Measurements from ENCODE around the gene PEX5.
A peak's percentile ranks its signal among the peaks of the same experiment; 100 is the strongest.

Gene PEX5

DNA sequence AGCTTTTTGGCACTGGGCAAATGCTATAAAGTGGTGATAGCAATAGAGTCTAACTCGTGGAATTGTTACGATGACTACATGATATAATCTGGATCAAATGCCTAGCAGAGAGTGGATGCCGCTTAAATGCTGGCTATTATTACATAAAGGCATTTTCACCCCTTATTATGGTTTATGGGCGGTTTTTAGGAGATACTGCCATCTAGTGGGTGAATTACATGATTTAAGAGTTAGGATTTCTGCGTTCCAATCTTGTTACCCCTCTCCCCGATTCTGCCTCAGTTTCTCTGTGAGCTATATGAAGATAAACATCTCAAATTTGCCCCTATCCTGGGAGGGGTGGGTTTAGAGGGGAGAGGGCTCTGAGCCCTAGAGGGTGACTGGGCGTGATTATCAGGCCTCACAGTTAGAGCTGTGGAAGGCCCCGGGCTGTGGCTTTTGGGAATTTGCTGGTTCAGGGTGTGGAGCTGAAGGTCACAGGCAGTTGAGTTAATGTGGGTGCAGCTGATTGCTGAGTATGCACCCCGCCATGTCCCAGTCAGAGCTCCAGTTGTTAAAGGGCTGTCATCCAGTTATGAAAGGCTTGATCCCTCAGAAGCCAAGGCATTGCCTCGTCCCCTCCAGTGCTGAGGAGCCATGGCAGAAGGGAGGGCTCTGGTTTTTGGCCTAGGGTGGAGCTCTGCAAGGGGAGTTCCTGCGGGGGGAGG, 44.9 kb upstream of the PEX5 start:
- TF ChIP-seq ZNF701 (tag by site-specific recombination; IDR thresholded peaks at IDR 0.05) = no peak
- TF ChIP-seq, protein P1, sequence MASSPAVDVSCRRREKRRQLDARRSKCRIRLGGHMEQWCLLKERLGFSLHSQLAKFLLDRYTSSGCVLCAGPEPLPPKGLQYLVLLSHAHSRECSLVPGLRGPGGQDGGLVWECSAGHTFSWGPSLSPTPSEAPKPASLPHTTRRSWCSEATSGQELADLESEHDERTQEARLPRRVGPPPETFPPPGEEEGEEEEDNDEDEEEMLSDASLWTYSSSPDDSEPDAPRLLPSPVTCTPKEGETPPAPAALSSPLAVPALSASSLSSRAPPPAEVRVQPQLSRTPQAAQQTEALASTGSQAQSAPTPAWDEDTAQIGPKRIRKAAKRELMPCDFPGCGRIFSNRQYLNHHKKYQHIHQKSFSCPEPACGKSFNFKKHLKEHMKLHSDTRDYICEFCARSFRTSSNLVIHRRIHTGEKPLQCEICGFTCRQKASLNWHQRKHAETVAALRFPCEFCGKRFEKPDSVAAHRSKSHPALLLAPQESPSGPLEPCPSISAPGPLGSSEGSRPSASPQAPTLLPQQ (tag by site-specific recombination; IDR thresholded peaks at IDR 0.05) = no peak
- peak; percentile 61 for TF ChIP-seq ZNF654 (tag by site-specific recombination; IDR thresholded peaks at IDR 0.05; ENCODE audit: low read depth)
- H3K4me1 ChIP-seq (ENCODE audit: control insufficient read depth, insufficient read depth, low read length) = no peaks in the 10 kb centered on the region
- POLR2A ChIA-PET = no interaction called here
- CTCF ChIA-PET = interaction anchor here (0.5 to 3.5 kb wide), 28 partner anchors 9 to 717 kb away, joined by 3 to 43 read pairs (median 4); partner anchors contain the start of genes C12orf57, C1RL, PEX5 and RNU7-1
- H3K36me3 ChIP-seq (ENCODE audit: control insufficient read depth in 2 of 2, insufficient read depth in 1 of 2, low read length in 2 of 2) = peaks cover 3 to 68% of the 10 kb centered on the region in 2 experiments; a peak in 2 of 3 replicates
- H3K27ac ChIP-seq (ENCODE audit: extremely low read depth, low read depth, low read length) = no peak overlapping the region
- H3K9me3 ChIP-seq (ENCODE audit: control insufficient read depth, insufficient read depth, low read depth, low read length) = no peaks in the 10 kb centered on the region
- H3K4me3 ChIP-seq (ENCODE audit: low read depth, low read length) = no peak overlapping the region

DNA sequence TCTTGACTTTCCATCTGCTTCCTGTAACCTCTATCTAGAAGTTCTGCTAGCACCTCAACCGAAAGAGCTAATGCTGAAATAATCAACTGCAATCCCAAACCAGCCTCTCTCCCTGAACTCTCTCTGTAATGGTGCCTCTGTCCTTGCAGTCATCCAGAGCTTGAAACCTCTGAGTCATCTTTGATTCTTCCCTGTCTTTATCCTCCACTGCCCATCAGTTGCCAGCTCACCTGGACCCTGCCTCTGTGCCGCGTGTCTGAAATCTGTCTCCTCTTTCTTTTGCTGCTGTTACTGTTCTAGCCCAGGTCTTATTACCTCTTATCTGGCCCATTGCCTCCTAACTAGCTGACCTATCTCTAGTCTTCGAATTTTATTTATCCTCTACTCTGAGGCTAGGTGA, 43.8 kb upstream of the PEX5 start:
- H3K4me1 ChIP-seq (ENCODE audit: control insufficient read depth, insufficient read depth, low read length) = no peaks in the 10 kb centered on the region

DNA sequence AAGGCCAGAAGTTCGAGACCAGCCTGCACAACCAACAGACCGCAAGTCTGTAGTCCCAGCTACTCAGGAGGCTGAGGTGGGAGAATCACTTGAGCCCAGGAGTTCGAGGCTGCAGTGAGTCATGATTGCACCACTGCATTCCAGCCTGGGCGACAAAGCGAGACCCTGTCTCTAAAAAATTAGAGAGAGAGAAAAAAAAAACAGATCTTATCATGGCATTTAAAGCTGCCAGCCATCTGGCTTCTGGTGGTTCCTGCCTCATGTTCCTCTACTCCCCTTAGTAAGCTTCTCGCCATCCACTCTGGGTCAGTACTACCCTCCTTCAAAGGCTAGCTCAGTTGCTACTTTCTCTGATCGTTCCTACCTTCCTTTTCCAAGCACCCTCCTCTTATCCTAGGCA, 43.3 kb upstream of the PEX5 start:
- Histone ChIP-seq H3K27ac (ENCODE audit: extremely low read depth, low read depth, low read length) (no peak overlapping the region), H3K9me3 (ENCODE audit: control insufficient read depth, insufficient read depth, low read depth, low read length) (no peaks in the 10 kb centered on the region), H3K36me3 (ENCODE audit: control insufficient read depth in 2 of 2, insufficient read depth in 1 of 2, low read length in 2 of 2) (peaks cover 3 to 75% of the 10 kb centered on the region in 2 experiments), H3K4me3 (ENCODE audit: low read depth, low read length) (no peak overlapping the region), H3K4me1 (ENCODE audit: control insufficient read depth, insufficient read depth, low read length) (no peaks in the 10 kb centered on the region)
- CTCF ChIA-PET = interaction anchor here (0.6 to 3.5 kb wide), 7 partner anchors 8 to 618 kb away, joined by 3 to 43 read pairs (median 19); partner anchors contain the start of genes C1RL and PEX5
- TF ChIP-seq SP2 (tag by site-specific recombination; IDR thresholded peaks at IDR 0.05) (no peak), ZNF155 (tag by site-specific recombination; IDR thresholded peaks at IDR 0.05) (no peak), ZNF311 (tag by site-specific recombination; IDR thresholded peaks at IDR 0.05; ENCODE audit: borderline replicate concordance) (no peak), ZNF211 (tag by site-specific recombination; IDR thresholded peaks at IDR 0.05; ENCODE audit: low read depth) (no peak), ZNF555 (tag by site-specific recombination; conservative IDR thresholded peaks at IDR 0.05) (no peak), ZNF768 (tag by site-specific recombination; IDR thresholded peaks at IDR 0.05) (no peak), REPIN1 (tag by site-specific recombination; IDR thresholded peaks at IDR 0.05; ENCODE audit: low read depth) (no peak), ZNF747 (tag by site-specific recombination; IDR thresholded peaks at IDR 0.05) (no peak)
- TF ChIP-seq, protein P2, sequence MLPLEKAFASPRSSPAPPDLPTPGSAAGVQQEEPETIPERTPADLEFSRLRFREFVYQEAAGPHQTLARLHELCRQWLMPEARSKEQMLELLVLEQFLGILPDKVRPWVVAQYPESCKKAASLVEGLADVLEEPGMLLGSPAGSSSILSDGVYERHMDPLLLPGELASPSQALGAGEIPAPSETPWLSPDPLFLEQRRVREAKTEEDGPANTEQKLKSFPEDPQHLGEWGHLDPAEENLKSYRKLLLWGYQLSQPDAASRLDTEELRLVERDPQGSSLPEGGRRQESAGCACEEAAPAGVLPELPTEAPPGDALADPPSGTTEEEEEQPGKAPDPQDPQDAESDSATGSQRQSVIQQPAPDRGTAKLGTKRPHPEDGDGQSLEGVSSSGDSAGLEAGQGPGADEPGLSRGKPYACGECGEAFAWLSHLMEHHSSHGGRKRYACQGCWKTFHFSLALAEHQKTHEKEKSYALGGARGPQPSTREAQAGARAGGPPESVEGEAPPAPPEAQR (tag by site-specific recombination; IDR thresholded peaks at IDR 0.05) = no peak
- POLR2A ChIA-PET = no interaction called here

More for the DNA sequence above, 43.8 kb upstream of the PEX5 start:
- no peak overlapping the region for H3K4me3 ChIP-seq (ENCODE audit: low read depth, low read length)
- ChIA-PET POLR2A (no interaction called here), CTCF (interaction anchor here (0.6 to 3.5 kb wide), 9 partner anchors 9 to 660 kb away, joined by 3 to 43 read pairs (median 8); partner anchors contain the start of genes C1RL and PEX5)
- TF ChIP-seq HOXA7 (CRISPR knock-in tag; IDR thresholded peaks at IDR 0.05; ENCODE audit: borderline replicate concordance) (no peak), TRIM28 (IDR thresholded peaks at IDR 0.05; ENCODE audit: borderline replicate concordance, low read length) (no peak), ZNF561 (tag by site-specific recombination; IDR thresholded peaks at IDR 0.05; ENCODE audit: borderline replicate concordance) (no peak), ZNF785 (tag by site-specific recombination; IDR thresholded peaks at IDR 0.05) (no peak), MYNN (tag by site-specific recombination; IDR thresholded peaks at IDR 0.05; ENCODE audit: borderline replicate concordance) (no peak), ZNF585B (tag by site-specific recombination; IDR thresholded peaks at IDR 0.05) (no peak), ZNF341 (tag by site-specific recombination; IDR thresholded peaks at IDR 0.05; ENCODE audit: low read depth) (no peak), ZNF121 (tag by site-specific recombination; IDR thresholded peaks at IDR 0.05) (no peak), KLF8 (tag by site-specific recombination; IDR thresholded peaks at IDR 0.05) (no peak)
- TF ChIP-seq, protein P3, sequence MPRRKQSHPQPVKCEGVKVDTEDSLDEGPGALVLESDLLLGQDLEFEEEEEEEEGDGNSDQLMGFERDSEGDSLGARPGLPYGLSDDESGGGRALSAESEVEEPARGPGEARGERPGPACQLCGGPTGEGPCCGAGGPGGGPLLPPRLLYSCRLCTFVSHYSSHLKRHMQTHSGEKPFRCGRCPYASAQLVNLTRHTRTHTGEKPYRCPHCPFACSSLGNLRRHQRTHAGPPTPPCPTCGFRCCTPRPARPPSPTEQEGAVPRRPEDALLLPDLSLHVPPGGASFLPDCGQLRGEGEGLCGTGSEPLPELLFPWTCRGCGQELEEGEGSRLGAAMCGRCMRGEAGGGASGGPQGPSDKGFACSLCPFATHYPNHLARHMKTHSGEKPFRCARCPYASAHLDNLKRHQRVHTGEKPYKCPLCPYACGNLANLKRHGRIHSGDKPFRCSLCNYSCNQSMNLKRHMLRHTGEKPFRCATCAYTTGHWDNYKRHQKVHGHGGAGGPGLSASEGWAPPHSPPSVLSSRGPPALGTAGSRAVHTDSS (tag by site-specific recombination; IDR thresholded peaks at IDR 0.05) = no peak
- TF ChIP-seq, protein P4, sequence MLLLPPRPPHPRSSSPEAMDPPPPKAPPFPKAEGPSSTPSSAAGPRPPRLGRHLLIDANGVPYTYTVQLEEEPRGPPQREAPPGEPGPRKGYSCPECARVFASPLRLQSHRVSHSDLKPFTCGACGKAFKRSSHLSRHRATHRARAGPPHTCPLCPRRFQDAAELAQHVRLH (tag by site-specific recombination; IDR thresholded peaks at IDR 0.05) = no peak
- H3K36me3 ChIP-seq (ENCODE audit: control insufficient read depth in 2 of 2, insufficient read depth in 1 of 2, low read length in 2 of 2) = peaks cover 3 to 73% of the 10 kb centered on the region in 2 experiments; a peak in 2 of 3 replicates
- no peak overlapping the region for H3K27ac ChIP-seq (ENCODE audit: extremely low read depth, low read depth, low read length)
- no peaks in the 10 kb centered on the region for H3K9me3 ChIP-seq (ENCODE audit: control insufficient read depth, insufficient read depth, low read depth, low read length)

Data from HEK293 (cell line).